SIG-M5 treated with dmso at 0.1 percent for 504 hours (cell line): Measurements from ENCODE around the gene LARP6.

ENCODE experiments used
- DNase-seq: peaks from one replicate; lab custom pipeline; 2025; ENCODE audit not compliant: unreplicated experiment; lab: John Stamatoyannopoulos, UW

Gene LARP6

GRCh38 chr15:70796516-70797310 lies 57.2 kb downstream of the LARP6 start:
- no peak for DNase-seq

GRCh38 chr15:70795311-70795665 lies 58.7 kb downstream of the LARP6 start:
- no peak for DNase-seq

- DNase-seq, result no peak
Observed at GRCh38 chr15:70794596-70795310, 59.2 kb downstream of the LARP6 start.

- no peak for DNase-seq
Observed at GRCh38 chr15:70793694-70794093, 60.3 kb downstream of the LARP6 start.

GRCh38 chr15:70792171-70792573 lies 61.8 kb downstream of the LARP6 start:
- DNase-seq, result no peak

GRCh38 chr15:70791259-70791658 lies 62.7 kb downstream of the LARP6 start:
- no peak for DNase-seq

- DNase-seq, result no peak
Observed at GRCh38 chr15:70789213-70789612, 64.7 kb downstream of the LARP6 start.

- DNase-seq, result no peak
Observed at GRCh38 chr15:70788114-70789049, 65.6 kb downstream of the LARP6 start.

GRCh38 chr15:70786996-70787395 lies 67.0 kb downstream of the LARP6 start:
- DNase-seq, result no peak

GRCh38 chr15:70783610-70784022 lies 70.3 kb downstream of the LARP6 start:
- DNase-seq, result no peak

GRCh38 chr15:70783041-70783440 lies 70.9 kb downstream of the LARP6 start:
- DNase-seq, result no peak

- no peak for DNase-seq
Observed at GRCh38 chr15:70781236-70781635, 72.7 kb downstream of the LARP6 start.
